HAP-1 (cell line): ENCODE results near the gene ADGRF5.

Source experiments
- DNase-seq, 2 experiments: peaks; one replicate each; pipeline ENCODE4 v3.0.0-alpha.2; 2016 to 2020; ENCODE audit warnings: low spot score in 2 of 2
- H3K27me3 ChIP-seq: fragments of 250-450 bp; sonication (Bioruptor Pico); 2 replicates; pipeline ENCODE4 v1.5.1; 2020; ENCODE audit warnings: low read depth, mild to moderate bottlenecking, moderate library complexity
- H3K36me3 ChIP-seq: fragments of 250-450 bp; sonication (Bioruptor Pico); replicated peaks from 2 replicates; pipeline ENCODE4 v1.5.1; 2020; ENCODE audit warnings: mild to moderate bottlenecking
- H3K4me1 ChIP-seq: fragments of 250-450 bp; sonication (Bioruptor Pico); 2 replicates; pipeline ENCODE4 v1.5.1; 2020; ENCODE audit warnings: mild to moderate bottlenecking
- H3K4me3 ChIP-seq: fragments of 250-450 bp; sonication (Bioruptor Pico); 2 replicates; pipeline ENCODE4 v1.5.1; 2020; ENCODE audit warnings: mild to moderate bottlenecking, moderate library complexity
- H3K9me3 ChIP-seq: fragments of 250-450 bp; sonication (Bioruptor Pico); 2 replicates; pipeline ENCODE4 v1.5.1; 2020; ENCODE audit warnings: mild to moderate bottlenecking, moderate library complexity
- in situ Hi-C: fragments of 300-500 bp; cut with MboI; formaldehyde crosslinking; loops from 3 replicates; pipeline ENCODE4 v1.14.3; 2020; ENCODE audit warnings: low sequenced_read_pairs, inconsistent platforms, mixed read lengths

Gene ADGRF5

GRCh38 chr6:46949632-46950280, 28.0 kb upstream of the ADGRF5 start:
- in situ Hi-C loops: no loop called here
- Histone ChIP-seq H3K4me1 (no peaks in the 10 kb centered on the region), H3K27me3 (no peaks in the 10 kb centered on the region), H3K9me3 (no peaks in the 10 kb centered on the region), H3K36me3 (no peaks in the 10 kb centered on the region), H3K4me3 (no peak overlapping the region)
- no peak for DNase-seq

- no peaks in the 10 kb centered on the region for H3K27me3 ChIP-seq
- DNase-seq: no peak
Measured at GRCh38 chr6:46948699-46949098, 27.0 kb upstream of the ADGRF5 start.

GRCh38 chr6:46947497-46947896, 25.8 kb upstream of the ADGRF5 start:
- no peak for DNase-seq
- in situ Hi-C loops: no loop called here
- Histone ChIP-seq H3K27me3 (no peaks in the 10 kb centered on the region), H3K36me3 (no peaks in the 10 kb centered on the region), H3K9me3 (no peaks in the 10 kb centered on the region), H3K4me3 (no peak overlapping the region), H3K4me1 (no peaks in the 10 kb centered on the region)

More at GRCh38 chr6:46948699-46949098, 27.0 kb upstream of the ADGRF5 start:
- H3K36me3 ChIP-seq: no peaks in the 10 kb centered on the region
- in situ Hi-C loops: no loop called here
- H3K4me1 ChIP-seq: no peaks in the 10 kb centered on the region
- no peaks in the 10 kb centered on the region for H3K9me3 ChIP-seq
- no peak overlapping the region for H3K4me3 ChIP-seq

GRCh38 chr6:46940433-46941226, 18.9 kb upstream of the ADGRF5 start:
- DNase-seq: no peak
- no peaks in the 10 kb centered on the region for H3K27me3 ChIP-seq
- no peaks in the 10 kb centered on the region for H3K9me3 ChIP-seq
- in situ Hi-C loops: no loop called here
- no peaks in the 10 kb centered on the region for H3K4me1 ChIP-seq
- no peaks in the 10 kb centered on the region for H3K36me3 ChIP-seq
- H3K4me3 ChIP-seq: no peak overlapping the region

- Histone ChIP-seq H3K27me3 (no peaks in the 10 kb centered on the region), H3K9me3 (no peaks in the 10 kb centered on the region), H3K4me1 (no peaks in the 10 kb centered on the region), H3K36me3 (no peaks in the 10 kb centered on the region), H3K4me3 (no peak overlapping the region)
- in situ Hi-C loops: no loop called here
- no peak for DNase-seq
Measured at GRCh38 chr6:46937642-46938041, 15.9 kb upstream of the ADGRF5 start.

GRCh38 chr6:46935687-46936086, 13.9 kb upstream of the ADGRF5 start:
- H3K4me1 ChIP-seq: no peaks in the 10 kb centered on the region
- no peak for DNase-seq
- no peaks in the 10 kb centered on the region for H3K9me3 ChIP-seq
- in situ Hi-C loops: no loop called here
- no peak overlapping the region for H3K4me3 ChIP-seq
- no peaks in the 10 kb centered on the region for H3K27me3 ChIP-seq
- H3K36me3 ChIP-seq: no peaks in the 10 kb centered on the region

- H3K9me3 ChIP-seq: no peaks in the 10 kb centered on the region
- DNase-seq: no peak
- in situ Hi-C loops: no loop called here
- no peaks in the 10 kb centered on the region for H3K36me3 ChIP-seq
- H3K4me1 ChIP-seq: no peaks in the 10 kb centered on the region
- H3K27me3 ChIP-seq: no peaks in the 10 kb centered on the region
- H3K4me3 ChIP-seq: no peak overlapping the region
Measured at GRCh38 chr6:46933751-46934150, 12.0 kb upstream of the ADGRF5 start.

- DNase-seq: no peak
- H3K27me3 ChIP-seq: no peaks in the 10 kb centered on the region
- in situ Hi-C loops: no loop called here
- H3K4me3 ChIP-seq: no peak overlapping the region
- H3K9me3 ChIP-seq: no peaks in the 10 kb centered on the region
- no peaks in the 10 kb centered on the region for H3K4me1 ChIP-seq
- no peaks in the 10 kb centered on the region for H3K36me3 ChIP-seq
Measured at GRCh38 chr6:46932526-46933319, 11.0 kb upstream of the ADGRF5 start.

- H3K9me3 ChIP-seq: no peaks in the 10 kb centered on the region
- H3K36me3 ChIP-seq: no peaks in the 10 kb centered on the region
- DNase-seq: no peak
- no peaks in the 10 kb centered on the region for H3K27me3 ChIP-seq
- in situ Hi-C loops: no loop called here
- no peak overlapping the region for H3K4me3 ChIP-seq
- H3K4me1 ChIP-seq: no peaks in the 10 kb centered on the region
Measured at GRCh38 chr6:46931416-46931815, 9.7 kb upstream of the ADGRF5 start.

- in situ Hi-C loops: no loop called here
- H3K36me3 ChIP-seq: no peaks in the 10 kb centered on the region
Measured at GRCh38 chr6:46930331-46930730, 8.6 kb upstream of the ADGRF5 start.

GRCh38 chr6:46927066-46927465, 5.3 kb upstream of the ADGRF5 start:
- Histone ChIP-seq H3K9me3 (no peaks in the 10 kb centered on the region), H3K36me3 (no peaks in the 10 kb centered on the region), H3K4me1 (no peaks in the 10 kb centered on the region), H3K4me3 (no peak overlapping the region), H3K27me3 (no peaks in the 10 kb centered on the region)
- in situ Hi-C loops: no loop called here
- DNase-seq: no peak

More at GRCh38 chr6:46930331-46930730, 8.6 kb upstream of the ADGRF5 start:
- no peak for DNase-seq
- Histone ChIP-seq H3K27me3 (no peaks in the 10 kb centered on the region), H3K4me3 (no peak overlapping the region), H3K9me3 (no peaks in the 10 kb centered on the region), H3K4me1 (no peaks in the 10 kb centered on the region)

GRCh38 chr6:46926481-46926880, 4.7 kb upstream of the ADGRF5 start:
- no peak overlapping the region for H3K4me3 ChIP-seq
- no peak for DNase-seq
- in situ Hi-C loops: no loop called here
- no peaks in the 10 kb centered on the region for H3K4me1 ChIP-seq
- no peaks in the 10 kb centered on the region for H3K9me3 ChIP-seq
- H3K36me3 ChIP-seq: no peaks in the 10 kb centered on the region
- no peaks in the 10 kb centered on the region for H3K27me3 ChIP-seq

- no peak for DNase-seq
Measured at GRCh38 chr6:46925563-46926253, 4.0 kb upstream of the ADGRF5 start.

More at GRCh38 chr6:46925563-46926253, 4.0 kb upstream of the ADGRF5 start:
- Histone ChIP-seq H3K27me3 (no peaks in the 10 kb centered on the region), H3K36me3 (no peaks in the 10 kb centered on the region), H3K4me1 (no peaks in the 10 kb centered on the region), H3K4me3 (no peak overlapping the region), H3K9me3 (no peaks in the 10 kb centered on the region)
- in situ Hi-C loops: no loop called here
